Activated naive CD4-positive, alpha-beta T cell treated with anti-CD3 and anti-CD28 coated beads, Interleukin-2, amount 50 U/mL, for 72 hours (primary cell): ENCODE measurements around the gene IDH2. TPM values are rescaled to one million over a fixed set of nuclear protein-coding genes. Genes with fewer than 3 reads are reported as not detected.

Experiments
- ATAC-seq, 2 donors: fragments of 150-1000 bp; cut with Tn5 transposase; 2 replicates each; pipeline ENCODE4 v1.10.0; 2021; ENCODE audit warnings: mild to moderate bottlenecking in 2 of 2, moderate library complexity in 2 of 2
- DNase-seq, 2 donors: peaks; one replicate each; pipeline ENCODE4 v3.0.0; 2021 to 2022; ENCODE audit warnings: low spot score in 2 of 2
- H3K27ac Mint-ChIP-seq, 2 donors: one replicate each; pipeline ENCODE4 v1.8.0; 2022; ENCODE audit warnings: mild to moderate bottlenecking in 2 of 2, mixed read lengths in 2 of 2
- H3K36me3 Mint-ChIP-seq, 2 donors: one replicate each; pipeline ENCODE4 v1.8.0; 2022; ENCODE audit warnings: mixed read lengths in 2 of 2
- H3K9me3 Mint-ChIP-seq, 2 donors: one replicate each; pipeline ENCODE4 v1.8.0; 2022; ENCODE audit warnings: mixed read lengths in 2 of 2
- total RNA-seq, 2 donors: library from RNA; stranded (reverse); gene quantifications; one replicate each; pipeline ENCODE4 v1.2.3, GENCODE V29; 2022

Gene IDH2
- total RNA-seq, 2 donors from 2014 or later: 203 to 242 TPM

DNA sequence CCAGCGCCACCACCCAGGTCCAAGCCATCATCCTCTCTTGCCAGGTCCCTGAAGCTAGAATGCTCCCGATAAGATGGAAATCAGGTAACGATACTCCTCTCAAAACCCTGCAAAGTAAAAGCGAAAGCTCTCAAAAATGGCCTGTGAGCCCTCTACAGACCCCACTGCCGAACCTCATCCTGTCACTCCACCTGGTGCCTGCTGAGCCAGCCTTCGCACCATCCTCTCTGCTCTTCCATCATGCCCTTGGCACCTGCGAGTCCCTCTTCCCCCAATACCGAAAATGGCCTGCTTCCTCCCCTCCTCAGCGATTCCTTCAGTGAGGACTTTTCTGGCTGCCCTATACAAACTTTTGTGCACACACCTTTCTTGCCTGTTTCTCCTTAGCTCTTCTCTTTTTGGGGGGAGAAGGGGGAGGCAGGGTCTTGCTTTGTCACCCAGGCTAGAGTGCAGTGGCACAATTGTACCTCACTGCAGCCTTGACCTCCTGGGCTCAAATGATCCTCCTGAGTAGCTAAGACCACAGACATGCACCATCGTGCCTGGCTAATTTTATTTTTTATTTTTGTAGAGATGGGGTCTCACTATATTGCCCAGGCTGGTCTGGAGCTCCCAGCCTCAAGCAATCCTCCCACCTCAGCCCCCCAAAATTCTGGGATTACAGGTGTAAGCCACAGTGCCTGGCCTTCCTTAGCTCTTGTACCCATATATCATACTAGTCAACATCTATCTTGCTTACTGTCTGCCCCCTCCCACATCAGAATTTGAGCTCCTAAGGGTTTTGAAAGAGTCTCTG, 3.0 kb downstream of the IDH2 start:
- H3K36me3 Mint-ChIP-seq: peaks cover 14 to 25% of the 10 kb centered on the region in 2 donors
- H3K27ac Mint-ChIP-seq: peak overlapping the region; percentile 88 to 93
- no peaks in the 10 kb centered on the region for H3K9me3 Mint-ChIP-seq
- DNase-seq: no peak
- ATAC-seq: no peak

DNA sequence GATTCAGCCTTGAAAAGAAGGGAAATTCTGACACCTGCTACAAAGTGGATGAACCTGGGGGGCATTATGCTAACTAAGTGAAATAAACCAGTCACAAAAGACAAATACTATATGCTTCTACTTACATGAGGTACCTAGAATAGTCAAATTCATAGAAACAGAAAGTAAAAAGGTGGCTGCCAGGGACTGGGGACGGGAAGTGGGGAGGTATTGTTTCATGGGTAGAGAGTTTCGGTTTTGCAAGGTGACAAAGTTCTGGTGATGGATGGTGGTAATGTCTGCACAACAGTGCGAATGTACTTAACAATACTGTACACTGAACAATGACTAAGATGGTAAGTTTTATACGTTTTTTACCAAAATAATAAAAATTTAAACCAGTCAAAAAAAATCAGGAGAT, 4.8 kb downstream of the IDH2 start:
- DNase-seq (peak in 1 of 2 donors; percentile 64), ATAC-seq (peak; percentile 72 to 76)
- Mint-ChIP-seq H3K36me3 (peaks cover 14 to 25% of the 10 kb centered on the region in 2 donors), H3K9me3 (no peaks in the 10 kb centered on the region), H3K27ac (peak overlapping the region; percentile 86 to 88)

DNA sequence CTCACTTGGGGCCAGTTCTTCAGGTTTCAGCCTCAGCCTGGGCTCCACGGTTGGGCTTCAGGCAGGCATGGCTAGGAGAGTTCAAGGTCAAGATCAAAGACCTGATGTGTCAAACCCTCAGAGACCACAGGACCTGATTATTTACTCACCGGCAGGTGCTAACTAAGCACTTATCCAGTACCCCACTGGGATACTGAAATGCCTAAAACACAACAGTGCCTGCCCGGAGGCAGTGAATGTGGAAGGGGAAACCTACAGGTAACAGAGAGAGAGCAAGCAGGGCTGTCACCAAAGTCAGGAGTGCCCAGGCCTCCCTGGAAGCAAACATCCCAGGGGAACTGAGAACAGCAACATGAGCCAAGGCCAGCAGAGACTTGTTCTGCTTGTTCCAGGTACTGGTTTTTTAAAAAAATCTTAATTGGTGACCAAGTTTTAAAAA, 6.7 kb downstream of the IDH2 start:
- Mint-ChIP-seq H3K27ac (peak overlapping the region; percentile 88 to 96), H3K36me3 (peaks cover 4 to 20% of the 10 kb centered on the region in 2 donors), H3K9me3 (no peaks in the 10 kb centered on the region)
- DNase-seq (peak in 1 of 2 donors; percentile 28), ATAC-seq (peak; percentile 23 to 25)

DNA sequence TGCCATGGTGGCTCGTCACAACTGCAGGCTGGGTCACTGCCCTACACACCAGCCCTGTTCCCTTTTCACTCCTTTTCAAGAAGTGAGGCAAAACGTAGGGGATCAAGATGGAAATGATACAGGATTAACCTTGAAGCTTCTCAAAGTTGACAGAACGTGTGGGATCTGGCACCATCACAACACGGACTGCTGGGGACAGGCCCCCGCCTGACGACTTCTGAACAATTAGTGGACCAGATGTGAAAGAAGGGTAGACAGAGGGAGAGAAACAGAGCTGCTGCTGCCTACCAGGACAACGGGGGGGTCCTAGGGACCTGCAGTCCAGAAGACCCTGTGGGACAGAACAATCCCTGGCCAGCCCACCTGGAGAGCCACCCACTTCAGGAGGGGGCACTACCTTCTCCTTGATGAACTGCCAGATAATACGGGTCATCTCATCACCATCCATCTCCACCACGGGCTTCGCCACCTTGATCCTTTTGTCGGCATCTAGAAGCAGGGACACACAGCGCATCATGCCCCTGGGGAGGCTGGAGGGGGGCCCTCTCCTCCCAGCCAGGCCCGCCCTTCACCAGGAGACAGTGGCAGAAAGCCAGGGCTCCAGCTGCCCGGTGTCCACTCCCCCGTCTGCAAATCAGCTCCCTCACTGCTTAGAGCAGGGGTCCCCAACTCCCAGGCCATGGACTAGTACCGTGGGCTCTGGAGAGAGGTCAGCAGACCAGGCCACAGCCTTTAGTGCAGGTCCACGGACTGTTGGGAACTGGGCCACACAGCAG, 10.9 kb downstream of the IDH2 start:
- Mint-ChIP-seq H3K9me3 (no peaks in the 10 kb centered on the region), H3K27ac (peak overlapping the region in 1 of 2 donors; percentile 88), H3K36me3 (peaks cover 5 to 30% of the 10 kb centered on the region in 2 donors)
- ATAC-seq: no peak
- DNase-seq: no peak

DNA sequence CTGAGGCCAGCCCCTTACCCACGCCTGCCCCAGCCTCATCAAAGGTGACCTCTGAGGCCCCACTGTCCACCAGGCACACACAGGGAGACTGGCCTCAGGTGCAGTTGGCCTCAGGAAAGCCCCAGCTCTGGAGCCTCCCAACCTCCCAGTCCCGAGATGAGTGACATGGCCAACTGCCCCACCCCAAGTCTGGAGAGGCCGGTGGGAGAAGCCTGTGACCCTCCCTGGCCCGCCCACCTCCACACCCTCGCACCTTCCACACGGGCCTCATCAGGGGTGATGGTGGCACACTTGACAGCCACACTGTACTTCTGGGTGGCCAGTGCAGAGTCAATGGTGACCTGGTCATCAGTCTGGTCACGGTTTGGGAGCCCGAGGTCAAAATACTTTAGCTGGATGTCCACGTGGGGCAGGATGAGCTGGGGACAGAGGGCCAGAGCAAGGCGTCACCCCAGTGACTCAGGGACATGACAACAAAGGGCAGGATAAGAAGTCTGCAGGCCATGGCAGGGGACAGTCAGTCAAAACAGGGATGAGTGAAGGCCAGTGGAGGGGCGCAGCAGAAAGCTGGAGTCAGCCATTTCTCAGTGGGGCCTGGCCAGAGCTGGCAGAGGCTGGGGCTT, 11.9 kb downstream of the IDH2 start:
- Mint-ChIP-seq H3K36me3 (peaks cover 5 to 20% of the 10 kb centered on the region in 2 donors), H3K27ac (peak overlapping the region in 1 of 2 donors; percentile 88), H3K9me3 (no peaks in the 10 kb centered on the region)
- DNase-seq (no peak), ATAC-seq (no peak)

DNA sequence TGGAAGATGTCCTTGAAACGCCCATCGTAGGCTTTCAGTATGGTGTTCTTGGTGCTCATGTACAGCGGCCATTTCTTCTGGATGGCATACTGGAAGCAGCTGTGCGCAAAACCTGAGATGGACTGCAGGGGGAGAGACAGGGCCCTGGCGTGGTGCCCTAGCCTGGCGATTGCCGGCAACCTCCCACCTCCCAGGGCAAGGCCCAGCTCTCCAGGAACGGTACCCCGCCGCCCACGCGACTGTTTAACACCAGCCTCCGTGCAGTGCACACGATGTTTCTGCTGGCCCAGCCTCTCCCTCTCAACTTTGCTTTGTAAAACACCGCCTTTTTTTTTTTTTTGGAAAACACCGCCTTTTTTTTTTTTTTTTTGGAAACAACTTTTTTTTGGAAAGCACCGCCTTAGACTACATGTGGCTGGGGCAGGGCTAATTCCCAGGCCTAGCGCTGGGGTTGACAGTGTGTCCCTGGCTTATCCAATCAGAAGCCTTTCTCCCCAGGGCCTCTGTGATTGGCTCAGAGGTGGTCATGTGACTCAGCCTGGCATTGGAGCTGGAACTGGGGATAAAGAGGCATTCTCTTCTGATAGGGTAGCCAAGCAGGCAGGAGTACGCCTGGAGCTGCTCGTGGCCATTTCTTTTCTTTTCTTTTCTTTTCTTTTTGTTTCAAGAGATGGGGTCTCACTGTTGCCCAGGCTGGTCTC, 14.7 kb downstream of the IDH2 start:
- Mint-ChIP-seq H3K9me3 (no peaks in the 10 kb centered on the region), H3K36me3 (peaks cover 5 to 19% of the 10 kb centered on the region in 2 donors), H3K27ac (peak overlapping the region in 1 of 2 donors; percentile 82)
- peak; percentile 52 for ATAC-seq
- peak in 1 of 2 donors; percentile 45 for DNase-seq

DNA sequence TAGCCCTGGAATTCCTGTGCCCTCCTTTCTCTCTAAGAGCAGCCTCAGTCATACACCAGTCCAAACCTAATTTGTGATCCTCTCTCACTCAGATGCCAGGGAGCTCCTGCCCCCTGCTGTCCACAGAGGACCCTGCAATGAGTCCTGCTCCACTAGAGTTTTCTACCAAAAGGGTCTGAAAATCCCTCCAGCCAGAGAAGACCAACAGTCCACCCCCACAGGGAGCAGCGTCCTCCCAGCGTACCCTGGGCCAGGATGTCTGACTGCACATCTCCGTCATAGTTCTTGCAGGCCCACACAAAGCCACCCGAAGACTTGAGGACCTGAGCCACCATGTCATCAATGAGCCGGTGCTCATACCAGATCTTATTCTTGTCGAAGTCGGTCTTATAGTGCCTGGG, 15.4 kb downstream of the IDH2 start:
- H3K9me3 Mint-ChIP-seq: no peaks in the 10 kb centered on the region
- DNase-seq (peak in 1 of 2 donors; percentile 52), ATAC-seq (peak; percentile 67)
- peak overlapping the region in 1 of 2 donors; percentile 90 for H3K27ac Mint-ChIP-seq
- peaks cover 5 to 19% of the 10 kb centered on the region in 2 donors for H3K36me3 Mint-ChIP-seq

DNA sequence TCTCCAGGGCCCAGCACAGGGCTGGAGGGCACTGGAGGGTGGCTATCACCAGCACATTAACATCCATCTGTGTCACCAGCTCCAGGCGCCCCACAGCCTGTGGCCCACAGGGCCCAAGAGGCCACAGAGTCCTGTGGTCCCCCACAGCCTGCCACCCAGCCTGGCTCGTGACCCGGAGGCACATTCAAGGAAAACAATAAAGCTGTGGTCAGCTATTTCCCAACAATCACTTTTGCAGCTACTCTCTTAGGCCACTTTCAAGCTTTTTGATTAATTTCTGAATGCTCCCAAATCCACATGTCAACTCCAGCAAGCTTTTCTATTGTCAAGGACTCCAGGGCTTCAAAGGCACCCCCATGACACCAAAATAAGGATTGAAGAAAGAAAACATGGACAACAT, 16.7 kb downstream of the IDH2 start:
- Mint-ChIP-seq H3K36me3 (peaks cover 5 to 19% of the 10 kb centered on the region in 2 donors), H3K9me3 (no peaks in the 10 kb centered on the region), H3K27ac (peak overlapping the region in 1 of 2 donors; percentile 69)
- DNase-seq (no peak), ATAC-seq (no peak)

DNA sequence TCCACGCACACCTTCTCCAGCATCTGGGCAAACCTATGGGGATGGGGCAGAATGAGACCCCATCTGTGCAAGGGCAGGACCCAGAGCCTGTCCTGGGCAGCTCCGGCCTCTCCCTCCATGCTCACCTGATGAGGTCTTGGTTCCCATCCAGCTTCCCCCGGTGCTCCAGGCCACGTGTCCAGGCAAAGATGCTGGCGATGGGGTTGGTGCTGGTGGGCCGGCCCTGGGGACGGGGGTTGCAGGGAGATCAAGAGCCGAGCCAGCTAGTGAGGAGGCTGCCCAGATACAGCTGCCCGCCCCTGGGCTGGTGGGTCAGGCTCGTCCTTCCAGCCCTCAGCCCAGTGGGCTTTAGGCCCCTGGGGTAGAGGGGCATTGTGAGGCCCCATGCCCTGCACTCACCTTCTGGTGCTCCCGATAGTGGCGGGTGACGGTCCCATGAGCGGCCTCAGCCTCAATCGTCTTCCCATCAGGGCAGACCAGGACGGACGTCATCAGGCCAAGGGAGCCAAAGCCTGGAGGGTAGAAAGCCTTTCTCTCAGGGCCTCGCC, 17.3 kb downstream of the IDH2 start:
- ATAC-seq (no peak), DNase-seq (no peak)
- Mint-ChIP-seq H3K9me3 (no peaks in the 10 kb centered on the region), H3K36me3 (peaks cover 5 to 19% of the 10 kb centered on the region in 2 donors), H3K27ac (no peak overlapping the region)

DNA sequence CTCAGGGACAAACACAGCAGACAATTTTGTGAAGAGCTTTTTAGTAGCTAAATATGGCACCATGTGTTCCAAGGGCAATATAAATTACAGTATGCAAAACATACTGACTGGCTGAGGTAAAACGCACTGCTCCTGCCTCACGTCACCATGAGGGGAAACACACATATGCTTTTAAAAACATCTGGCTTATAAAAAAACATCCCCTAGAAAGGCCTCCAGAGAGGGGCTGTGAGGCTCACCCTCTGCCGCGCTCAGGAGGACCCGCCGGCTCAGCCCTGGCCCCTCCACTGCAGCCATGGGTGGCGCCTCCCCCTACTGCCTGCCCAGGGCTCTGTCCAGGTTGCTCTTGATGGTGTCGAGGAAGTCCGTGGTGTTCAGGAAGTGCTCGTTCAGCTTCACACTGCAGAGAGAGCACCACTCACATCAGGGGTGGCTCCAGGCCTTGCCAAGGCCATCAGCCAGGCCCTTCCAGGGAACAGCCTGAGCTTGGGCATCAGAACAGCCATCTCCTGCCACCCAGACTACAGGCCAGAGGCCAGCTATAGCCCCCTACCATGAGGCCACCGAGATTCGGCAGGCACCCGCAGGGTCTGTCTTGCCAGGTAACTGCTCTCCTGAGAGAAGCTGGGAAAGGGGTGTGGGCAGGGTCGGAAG, 18.2 kb downstream of the IDH2 start:
- H3K27ac Mint-ChIP-seq: peak overlapping the region in 1 of 2 donors; percentile 92
- H3K36me3 Mint-ChIP-seq: peaks cover 5 to 19% of the 10 kb centered on the region in 2 donors
- ATAC-seq: no peak
- no peaks in the 10 kb centered on the region for H3K9me3 Mint-ChIP-seq
- DNase-seq: no peak

DNA sequence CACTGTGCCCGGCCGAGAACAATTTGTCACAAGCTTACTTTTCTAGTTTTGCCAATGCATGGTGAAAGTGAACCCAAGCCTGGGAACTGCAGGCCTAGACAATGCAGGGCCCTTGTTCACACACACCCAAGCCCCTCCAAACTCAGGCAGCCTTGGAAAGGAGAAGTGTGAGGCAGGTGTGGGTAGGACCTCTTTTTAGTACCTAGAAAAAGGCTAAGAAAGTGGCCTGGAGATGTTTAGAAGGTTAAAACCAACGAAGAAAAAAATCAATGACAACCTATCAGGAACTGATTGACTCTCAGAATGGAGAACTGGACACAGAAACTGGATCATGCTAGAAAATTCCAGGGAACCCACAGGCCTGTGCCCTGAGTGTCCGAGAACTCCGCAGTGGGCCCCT, 18.8 kb downstream of the IDH2 start:
- no peak for DNase-seq
- no peaks in the 10 kb centered on the region for H3K9me3 Mint-ChIP-seq
- H3K27ac Mint-ChIP-seq: peak overlapping the region in 1 of 2 donors; percentile 92
- H3K36me3 Mint-ChIP-seq: peaks cover 5 to 19% of the 10 kb centered on the region in 2 donors
- no peak for ATAC-seq

DNA sequence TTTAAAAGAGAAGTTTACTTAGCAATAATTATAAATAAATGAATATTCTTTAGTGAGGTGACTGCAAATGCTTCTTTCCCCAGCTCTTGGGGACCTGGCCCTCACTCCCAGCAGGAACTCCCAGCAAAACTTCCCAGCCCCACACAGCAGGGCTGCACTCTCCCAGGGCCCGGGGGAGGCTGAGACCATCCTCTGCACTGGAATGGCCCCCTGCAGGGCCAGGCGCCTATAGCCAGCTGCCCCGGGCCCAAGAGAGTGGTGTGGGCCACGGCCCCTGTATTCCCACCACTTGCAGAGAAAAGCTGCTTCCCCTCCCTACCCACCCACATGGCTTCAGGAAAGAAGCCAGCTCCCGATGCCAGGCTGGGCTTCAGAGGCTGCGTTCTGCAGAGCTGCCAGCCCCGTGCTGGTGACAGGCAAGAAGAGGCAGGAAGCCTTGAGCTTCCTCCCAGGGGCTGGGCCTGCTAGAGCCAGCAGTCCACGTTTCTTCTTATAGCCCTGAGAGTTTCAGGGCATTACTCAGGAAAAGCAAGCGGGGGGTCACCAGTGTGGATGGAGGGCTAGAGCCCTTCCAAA, 20.0 kb downstream of the IDH2 start:
- H3K36me3 Mint-ChIP-seq: peaks cover 0 to 7% of the 10 kb centered on the region in 2 donors
- DNase-seq: no peak
- no peaks in the 10 kb centered on the region for H3K9me3 Mint-ChIP-seq
- H3K27ac Mint-ChIP-seq: no peak overlapping the region
- ATAC-seq: no peak

DNA sequence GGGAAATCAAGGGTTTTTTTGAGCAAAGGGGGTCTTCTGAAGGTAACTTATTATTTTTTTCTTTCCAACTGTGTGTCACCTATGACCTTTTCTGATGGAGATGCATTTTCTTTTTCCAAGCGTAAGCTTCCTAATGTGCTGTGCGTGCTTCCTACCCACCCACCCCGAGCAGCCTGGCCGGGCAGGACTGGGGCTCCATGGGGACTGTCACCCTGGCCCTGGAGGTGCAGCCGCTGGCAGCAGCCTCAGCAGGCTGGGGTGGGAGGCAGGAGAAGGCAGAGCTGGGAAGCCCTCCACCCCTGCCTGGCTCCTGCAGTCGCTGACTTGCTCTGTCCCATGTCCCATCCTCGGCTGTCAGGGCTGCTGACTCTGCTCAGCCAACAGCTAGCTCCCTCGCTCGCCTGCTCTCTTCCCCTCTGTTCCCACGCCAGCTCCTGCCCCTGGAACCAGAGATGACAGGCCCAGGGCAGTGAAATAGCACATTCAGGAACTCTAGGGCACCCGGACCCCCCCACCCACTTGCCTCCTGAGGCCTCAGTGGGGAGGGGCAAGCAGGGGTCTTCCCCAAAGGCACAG, 21.4 kb downstream of the IDH2 start:
- no peaks in the 10 kb centered on the region for H3K9me3 Mint-ChIP-seq
- DNase-seq (no peak), ATAC-seq (no peak)
- H3K27ac Mint-ChIP-seq: peak overlapping the region in 1 of 2 donors; percentile 91
- no peaks in the 10 kb centered on the region for H3K36me3 Mint-ChIP-seq

DNA sequence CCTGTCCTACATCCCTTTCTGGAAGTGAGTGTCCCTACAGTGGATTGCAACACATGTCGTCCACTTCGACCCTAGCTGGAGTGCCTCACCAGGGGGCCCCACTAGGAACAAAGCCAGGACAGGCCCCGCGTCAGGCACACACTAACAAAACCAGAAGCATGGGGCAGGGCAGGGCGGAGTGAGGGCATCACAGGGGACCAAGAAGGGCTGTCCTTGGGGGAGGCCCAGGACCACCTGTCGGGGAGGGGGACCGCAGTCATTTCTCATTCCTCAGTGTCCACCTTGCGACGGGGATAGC, 21.9 kb downstream of the IDH2 start:
- Mint-ChIP-seq H3K9me3 (no peaks in the 10 kb centered on the region), H3K27ac (peak overlapping the region in 1 of 2 donors; percentile 29), H3K36me3 (no peaks in the 10 kb centered on the region)
- DNase-seq (no peak), ATAC-seq (no peak)
